Stimulated activated naive CD8-positive, alpha-beta T cell treated with anti-CD3 and anti-CD28 coated beads, Interleukin-15, amount 100 ng/mL, for 72 hours (primary cell): ENCODE results near the gene NKD2.
A peak's percentile ranks its signal among the peaks of the same experiment; 100 is the strongest.

ENCODE experiments used
- ATAC-seq: fragments of 150-1000 bp; cut with Tn5 transposase; 2 replicates; pipeline ENCODE4 v1.10.0; 2021; ENCODE audit warnings: mild to moderate bottlenecking, moderate library complexity
- DNase-seq, 2 donors: peaks; one replicate each; pipeline ENCODE4 v3.0.0; 2021 to 2022
- H3K27ac Mint-ChIP-seq, 2 donors: one replicate each; pipeline ENCODE4 v1.8.0; 2022; ENCODE audit warnings: mild to moderate bottlenecking in 2 of 2, mixed read lengths in 2 of 2, moderate library complexity in 2 of 2
- H3K27me3 Mint-ChIP-seq: one replicate; pipeline ENCODE4 v1.8.0; 2022; ENCODE audit warnings: mixed read lengths
- H3K4me1 Mint-ChIP-seq: one replicate; pipeline ENCODE4 v1.8.0; 2022; ENCODE audit warnings: mild to moderate bottlenecking, mixed read lengths
- H3K4me3 Mint-ChIP-seq, 2 donors: one replicate each; pipeline ENCODE4 v1.8.0; 2022; ENCODE audit warnings: mild to moderate bottlenecking in 2 of 2, mixed read lengths in 2 of 2, moderate library complexity in 1 of 2
- H3K9me3 Mint-ChIP-seq, 2 donors: one replicate each; pipeline ENCODE4 v1.8.0; 2022; ENCODE audit warnings: mixed read lengths in 2 of 2

NKD2 gene

GRCh38 chr5:1045960-1046560, 37.5 kb downstream of the NKD2 start:
- no peak for ATAC-seq
- no peak overlapping the region for H3K27ac Mint-ChIP-seq

GRCh38 chr5:1047332-1047965, 38.8 kb downstream of the NKD2 start:
- no peak for ATAC-seq
- H3K4me3 Mint-ChIP-seq: no peak overlapping the region
- no peaks in the 10 kb centered on the region for H3K27me3 Mint-ChIP-seq
- H3K27ac Mint-ChIP-seq: no peak overlapping the region
- no peaks in the 10 kb centered on the region for H3K4me1 Mint-ChIP-seq
- H3K9me3 Mint-ChIP-seq: peaks cover 61 to 62% of the 10 kb centered on the region in 2 donors
- no peak for DNase-seq

More at GRCh38 chr5:1045960-1046560, 37.5 kb downstream of the NKD2 start:
- H3K9me3 Mint-ChIP-seq: peaks cover 75 to 76% of the 10 kb centered on the region in 2 donors
- DNase-seq: no peak
- no peaks in the 10 kb centered on the region for H3K4me1 Mint-ChIP-seq
- no peaks in the 10 kb centered on the region for H3K27me3 Mint-ChIP-seq
- no peak overlapping the region for H3K4me3 Mint-ChIP-seq

- Mint-ChIP-seq H3K4me1 (no peaks in the 10 kb centered on the region), H3K4me3 (no peak overlapping the region), H3K27me3 (no peaks in the 10 kb centered on the region), H3K27ac (no peak overlapping the region), H3K9me3 (peaks cover 54% of the 10 kb centered on the region in 2 donors)
- ATAC-seq: no peak
- no peak for DNase-seq
Measured at GRCh38 chr5:1048162-1048721, 39.6 kb downstream of the NKD2 start.

GRCh38 chr5:1048861-1049838, 40.5 kb downstream of the NKD2 start:
- DNase-seq: no peak
- no peak overlapping the region for H3K4me3 Mint-ChIP-seq
- no peak overlapping the region for H3K27ac Mint-ChIP-seq
- H3K9me3 Mint-ChIP-seq: peaks cover 44 to 45% of the 10 kb centered on the region in 2 donors
- no peaks in the 10 kb centered on the region for H3K4me1 Mint-ChIP-seq
- no peaks in the 10 kb centered on the region for H3K27me3 Mint-ChIP-seq
- ATAC-seq: peak; percentile 29

DNA sequence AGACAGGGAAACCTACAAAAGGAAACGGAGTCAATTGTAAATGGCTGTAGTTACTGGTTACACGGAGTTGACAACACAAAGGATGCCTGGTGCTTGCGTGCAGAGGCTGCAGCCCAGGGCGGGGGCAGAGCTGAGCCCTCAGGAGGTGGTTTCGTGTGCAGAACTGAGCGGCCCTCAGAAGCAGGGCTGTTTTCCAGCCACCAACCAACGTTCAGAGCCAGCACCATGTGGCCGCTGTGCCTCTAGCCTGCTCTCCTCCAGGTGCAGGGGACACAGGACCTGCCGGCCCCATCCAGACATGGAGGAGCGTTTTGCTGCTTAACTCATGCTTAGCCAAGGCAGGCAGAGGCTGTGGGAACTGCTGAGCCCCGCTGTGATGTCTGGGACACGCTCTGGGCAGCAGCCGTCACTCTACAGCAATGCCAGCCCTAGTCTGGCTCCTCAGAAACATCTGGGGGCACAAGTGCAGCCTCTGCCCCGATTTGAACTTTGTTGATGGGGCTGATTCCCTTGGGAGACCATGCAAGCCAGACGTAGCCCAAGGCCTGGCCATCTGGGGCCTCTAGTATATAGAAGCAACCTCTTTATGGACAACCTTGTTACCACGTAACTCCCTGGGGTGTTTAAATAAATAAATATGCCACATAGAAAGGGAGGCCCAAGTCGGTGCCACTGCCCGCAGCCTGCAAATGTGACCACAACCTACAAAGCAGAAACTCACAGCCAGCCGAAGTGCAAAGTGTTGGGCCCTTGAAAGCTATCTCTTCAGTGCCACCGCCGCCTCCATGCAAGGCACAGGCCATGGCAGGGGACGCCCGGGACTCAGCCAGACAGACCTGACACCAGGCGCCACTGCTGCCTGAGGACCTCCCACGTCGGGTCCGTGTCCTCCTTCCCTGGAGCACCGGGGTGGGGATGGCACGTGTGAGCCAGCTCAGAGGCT, 42.1 kb downstream of the NKD2 start:
- H3K27me3 Mint-ChIP-seq: no peaks in the 10 kb centered on the region
- no peak overlapping the region for H3K27ac Mint-ChIP-seq
- no peaks in the 10 kb centered on the region for H3K4me1 Mint-ChIP-seq

GRCh38 chr5:1051366-1051720, 42.7 kb downstream of the NKD2 start:
- Mint-ChIP-seq H3K27ac (no peak overlapping the region), H3K4me1 (no peaks in the 10 kb centered on the region), H3K9me3 (peaks cover 23% of the 10 kb centered on the region in 2 donors), H3K27me3 (no peaks in the 10 kb centered on the region), H3K4me3 (no peak overlapping the region)
- DNase-seq: no peak
- ATAC-seq: no peak

More for the DNA sequence above, 42.1 kb downstream of the NKD2 start:
- no peak overlapping the region for H3K4me3 Mint-ChIP-seq
- peaks cover 29% of the 10 kb centered on the region in 2 donors for H3K9me3 Mint-ChIP-seq
- DNase-seq: no peak
- ATAC-seq: no peak

DNA sequence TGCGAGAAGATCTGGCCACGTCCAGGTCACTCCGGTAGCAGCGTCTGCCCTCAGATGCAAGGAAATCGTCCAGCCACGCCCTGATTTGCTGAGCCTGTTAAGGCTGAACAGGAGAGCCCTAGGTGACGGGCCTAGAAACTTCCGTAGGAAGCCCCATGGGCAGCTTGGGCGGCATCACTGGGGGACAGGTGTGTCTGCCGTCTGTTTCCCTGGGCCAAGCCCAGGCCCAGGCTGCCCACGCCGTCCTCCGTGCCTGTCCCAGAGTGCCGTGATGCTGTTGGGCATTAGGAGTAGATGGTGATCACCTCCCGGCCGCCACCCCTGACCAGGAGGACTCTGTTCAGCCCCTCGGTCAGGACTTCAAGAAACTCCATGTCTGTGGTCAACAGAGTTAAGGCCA, 43.5 kb downstream of the NKD2 start:
- ATAC-seq (no peak), DNase-seq (no peak)
- H3K27ac Mint-ChIP-seq: no peak overlapping the region
- H3K4me1 Mint-ChIP-seq: no peaks in the 10 kb centered on the region
- peaks cover 15 to 16% of the 10 kb centered on the region in 2 donors for H3K9me3 Mint-ChIP-seq
- no peaks in the 10 kb centered on the region for H3K27me3 Mint-ChIP-seq
- H3K4me3 Mint-ChIP-seq: no peak overlapping the region

GRCh38 chr5:1052641-1053390, 44.2 kb downstream of the NKD2 start:
- Mint-ChIP-seq H3K27me3 (no peaks in the 10 kb centered on the region), H3K9me3 (peaks cover 8% of the 10 kb centered on the region in 2 donors), H3K27ac (peak overlapping the region in 1 of 2 donors; percentile 79), H3K4me3 (no peak overlapping the region), H3K4me1 (no peaks in the 10 kb centered on the region)
- DNase-seq (no peak), ATAC-seq (no peak)

DNA sequence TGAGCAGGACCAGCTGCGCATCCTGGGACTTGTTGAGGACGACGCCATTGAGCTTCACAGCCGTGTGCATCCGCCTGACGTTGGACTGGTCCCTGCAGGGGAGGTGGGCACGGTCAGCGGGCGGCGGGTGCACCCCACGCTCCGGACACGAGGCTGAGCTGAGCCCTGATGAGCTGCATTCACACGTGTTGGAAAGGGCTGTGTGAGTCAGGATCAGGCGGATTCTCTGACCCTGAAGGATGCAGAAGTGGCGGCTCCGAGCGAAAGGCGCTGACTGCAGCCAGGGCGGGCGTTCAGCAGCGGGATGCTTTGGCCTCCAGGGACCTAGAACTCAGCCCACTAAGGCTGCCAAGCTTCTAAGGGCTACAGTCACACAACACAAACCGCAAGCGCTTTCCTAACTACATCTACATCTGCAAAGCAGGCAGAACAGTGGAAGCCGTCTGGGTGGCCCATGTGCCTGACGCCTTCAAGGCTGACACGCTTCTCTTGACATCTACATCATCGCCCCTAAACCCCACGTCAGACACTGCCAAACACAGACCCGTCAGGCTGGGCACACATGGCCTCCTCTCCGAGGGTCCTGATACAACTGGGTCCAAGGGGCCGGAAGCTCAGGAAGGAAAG, 44.9 kb downstream of the NKD2 start:
- DNase-seq: no peak
- Mint-ChIP-seq H3K27me3 (no peaks in the 10 kb centered on the region), H3K27ac (no peak overlapping the region), H3K4me3 (no peak overlapping the region), H3K9me3 (peaks cover under 1 to 1% of the 10 kb centered on the region in 2 donors), H3K4me1 (no peaks in the 10 kb centered on the region)
- ATAC-seq: no peak

DNA sequence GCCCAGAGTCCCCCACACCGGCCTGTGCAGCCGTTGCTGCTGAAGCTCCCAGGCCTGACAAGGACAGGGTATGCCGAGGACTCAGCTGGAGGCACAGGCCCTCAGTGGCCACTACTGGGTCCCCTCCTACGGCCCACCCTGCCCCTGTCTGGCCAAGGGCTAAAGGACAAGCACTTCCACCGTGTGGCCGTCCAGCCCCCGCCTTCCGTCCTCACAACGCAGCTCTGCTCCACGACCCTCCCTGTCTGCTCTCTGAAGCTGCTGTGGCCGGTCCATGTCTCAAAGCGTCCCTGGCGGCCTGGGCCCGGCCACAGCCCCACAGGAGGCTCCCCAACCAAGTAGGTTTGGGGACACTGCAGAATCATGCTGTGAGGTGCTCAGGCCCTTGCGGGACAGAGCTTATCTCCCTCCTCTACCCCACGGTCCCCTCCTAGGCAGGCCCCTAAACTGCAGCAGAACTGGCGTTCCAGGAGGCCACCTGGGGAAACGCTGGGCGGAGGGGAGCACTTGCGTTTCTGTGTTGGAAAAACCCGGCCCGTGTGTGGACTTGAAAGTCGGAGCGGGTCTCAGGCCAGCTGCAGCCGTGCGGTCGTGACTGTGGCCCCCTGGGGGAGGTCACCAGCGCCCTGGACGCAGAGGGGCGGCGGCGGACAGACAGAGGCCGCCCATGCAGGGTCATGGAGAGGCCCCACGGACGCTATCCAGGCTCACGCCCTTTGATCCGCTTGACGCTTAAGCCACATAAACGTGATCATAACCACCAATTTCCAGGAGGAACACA, 45.6 kb downstream of the NKD2 start:
- Mint-ChIP-seq H3K27ac (peak overlapping the region in 1 of 2 donors; percentile 34), H3K4me3 (no peak overlapping the region), H3K4me1 (no peaks in the 10 kb centered on the region), H3K27me3 (no peaks in the 10 kb centered on the region), H3K9me3 (no peaks in the 10 kb centered on the region)
- DNase-seq (no peak), ATAC-seq (no peak)

GRCh38 chr5:1054799-1055775, 46.5 kb downstream of the NKD2 start:
- DNase-seq: no peak
- ATAC-seq: no peak
- no peaks in the 10 kb centered on the region for H3K9me3 Mint-ChIP-seq
- no peaks in the 10 kb centered on the region for H3K4me1 Mint-ChIP-seq
- no peak overlapping the region for H3K4me3 Mint-ChIP-seq
- H3K27me3 Mint-ChIP-seq: no peaks in the 10 kb centered on the region
- H3K27ac Mint-ChIP-seq: no peak overlapping the region

DNA sequence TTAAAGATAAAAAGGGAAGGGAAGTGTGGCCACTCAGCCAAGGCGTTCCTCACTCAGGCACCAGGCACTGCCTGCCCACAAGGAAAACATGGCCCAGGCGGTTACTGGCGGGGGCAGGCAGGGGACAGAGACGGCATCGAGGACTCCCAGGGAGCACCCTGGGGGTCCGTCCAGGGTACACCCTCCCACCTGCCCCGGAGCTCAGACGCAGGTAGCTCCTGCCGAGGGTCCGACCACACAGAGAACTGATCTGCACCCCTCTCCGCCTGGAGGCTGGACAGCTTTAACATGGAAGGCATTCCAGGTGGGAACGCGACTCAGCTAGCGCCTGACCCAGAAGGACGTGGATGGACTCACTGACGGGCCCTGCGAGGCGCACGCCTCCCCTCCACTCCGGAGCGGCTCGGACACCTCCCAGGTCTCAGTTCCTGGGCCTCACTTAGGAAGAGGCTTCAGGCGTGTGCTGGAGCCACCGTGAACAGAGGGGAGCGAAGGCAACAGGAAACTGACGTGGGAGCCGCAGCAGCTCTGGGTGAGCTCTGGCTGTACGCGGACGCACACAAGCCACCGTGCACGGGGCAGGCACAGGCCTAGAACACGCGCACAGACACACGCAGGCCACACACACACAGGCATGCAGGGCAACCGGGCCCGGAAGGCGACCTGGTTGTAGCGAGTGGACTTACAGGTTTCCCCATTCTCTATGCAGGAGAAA, 47.5 kb downstream of the NKD2 start:
- Mint-ChIP-seq H3K9me3 (no peaks in the 10 kb centered on the region), H3K4me3 (no peak overlapping the region), H3K27ac (peak overlapping the region; percentile 3 to 69), H3K27me3 (no peaks in the 10 kb centered on the region), H3K4me1 (no peaks in the 10 kb centered on the region)
- ATAC-seq (no peak), DNase-seq (no peak)
